Measurements from ENCODE around the gene KCNMA1.

GRCh38 chr10:77406764-77407430, 230.7 kb downstream of the KCNMA1 start:
- TF ChIP-seq CTCF (IDR thresholded peaks at IDR 0.05; ENCODE audit: poor library complexity, severe bottlenecking): no peak
- TF ChIP-seq EZH2 (IDR thresholded peaks at IDR 0.05; ENCODE audit: borderline replicate concordance, insufficient read depth, low read length, poor library complexity, severe bottlenecking): no peak
- TF ChIP-seq POLR2AphosphoS5 (IDR thresholded peaks at IDR 0.05): no peak
- no peak for TF ChIP-seq RAD21 (conservative IDR thresholded peaks at IDR 0.05)
- no peak for TF ChIP-seq TAF1 (IDR thresholded peaks at IDR 0.05; ENCODE audit: low read depth)
- TF ChIP-seq EP300 (conservative IDR thresholded peaks at IDR 0.05; ENCODE audit: poor library complexity, severe bottlenecking): no peak
- TF ChIP-seq SMC3 (conservative IDR thresholded peaks at IDR 0.05; ENCODE audit: poor library complexity): no peak
- no peak for TF ChIP-seq MXI1 (conservative IDR thresholded peaks at IDR 0.05; ENCODE audit: poor library complexity, severe bottlenecking)

Measured in neural cell (in vitro differentiated cells).